ENCODE measurements around the gene SSC5D. TPM values are rescaled to one million over a fixed set of nuclear protein-coding genes. Genes with fewer than 3 reads are reported as not detected.

SSC5D gene
- polyA plus RNA-seq, 1 of the 3 experiments (the other 2 are of a cell fraction) = 4.9 TPM

DNA sequence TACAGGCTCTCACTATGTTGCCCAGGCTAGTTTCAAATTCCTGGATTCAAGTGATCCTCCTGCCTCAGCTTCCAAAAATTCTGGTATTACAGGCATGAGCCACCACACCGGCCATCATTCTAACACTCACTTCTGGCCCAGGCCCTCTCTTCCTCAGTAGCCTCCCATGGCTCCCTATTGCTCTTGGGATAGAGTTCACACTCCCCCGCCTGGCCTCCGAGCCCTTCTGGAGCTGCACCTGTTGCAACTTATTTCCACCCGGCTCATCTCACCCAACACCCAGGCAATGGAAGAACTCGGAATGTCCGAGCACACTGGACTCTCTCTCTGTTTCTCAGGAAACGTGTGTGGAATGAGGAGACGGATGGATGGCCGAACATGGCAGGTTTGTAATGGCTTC is 66.1 kb downstream of the SSC5D start:
- Histone ChIP-seq H3K4me1 (ENCODE audit: control insufficient read depth in 1 of 2, insufficient read depth in 2 of 2, low read depth in 1 of 2, low read length in 1 of 2) (peaks cover 0 to 9% of the 10 kb centered on the region in 2 experiments; a peak in 3 of 4 replicates), H3F3A (replicated peaks; ENCODE audit: insufficient read depth) (peaks cover 10% of the 10 kb centered on the region), H3K36me3 (replicated peaks in 1 of 2; ENCODE audit: control insufficient read depth in 1 of 2, insufficient read depth in 2 of 2, low read length in 1 of 2) (no peaks in the 10 kb centered on the region), H3K4me2 (no peak overlapping the region), H3K27me3 (ENCODE audit: insufficient read depth) (no peaks in the 10 kb centered on the region), H4K20me1 (ENCODE audit: insufficient read depth) (no peaks in the 10 kb centered on the region), H3K4me3 (ENCODE audit: low read depth in 2 of 2, low read length in 1 of 2) (no peak overlapping the region), H3K27ac (ENCODE audit: low read depth in 2 of 2, low read length in 1 of 2) (no peak overlapping the region), H2AFZ (ENCODE audit: low read depth) (no peak overlapping the region), H3K9me3 (no peaks in the 10 kb centered on the region), H3K9me2 (no peaks in the 10 kb centered on the region), H3K79me2 (ENCODE audit: insufficient read depth) (no peaks in the 10 kb centered on the region), H3K9ac (no peak overlapping the region)
- TF ChIP-seq FOXM1 (IDR thresholded peaks at IDR 0.05; ENCODE audit: low read depth) (no peak), NFIC (IDR thresholded peaks at IDR 0.05; ENCODE audit: borderline replicate concordance) (no peak)
- POLR2A ChIA-PET = no interaction called here
- DNase-seq = no peak
- WGBS (ENCODE audit: low lambda C conversion rate) = 91% methylated on average over 9 of the region's 9 CpGs
- CTCF ChIA-PET = interaction anchor here (1.3 kb wide), 1 partner anchor 52 kb away, joined by 3 read pairs; no protein-coding TSS in a partner anchor

- H3K27me3 ChIP-seq (ENCODE audit: insufficient read depth) = no peaks in the 10 kb centered on the region
- H3K9me3 ChIP-seq = no peaks in the 10 kb centered on the region
- peaks cover 0 to 6% of the 10 kb centered on the region in 2 experiments; a peak in 2 of 4 replicates for H3K4me1 ChIP-seq (ENCODE audit: control insufficient read depth in 1 of 2, insufficient read depth in 2 of 2, low read depth in 1 of 2, low read length in 1 of 2)
- no peaks in the 10 kb centered on the region for H3K79me2 ChIP-seq (ENCODE audit: insufficient read depth)
- ChIA-PET CTCF (interaction anchor here (1.3 kb wide), 1 partner anchor 52 kb away, joined by 3 read pairs; no protein-coding TSS in a partner anchor), POLR2A (no interaction called here)
- H4K20me1 ChIP-seq (ENCODE audit: insufficient read depth) = no peaks in the 10 kb centered on the region
- no peak overlapping the region for H3K4me3 ChIP-seq (ENCODE audit: low read depth in 2 of 2, low read length in 1 of 2)
- WGBS (ENCODE audit: low lambda C conversion rate) = 87% methylated on average over 7 of the region's 8 CpGs
- H2AFZ ChIP-seq (ENCODE audit: low read depth) = no peak overlapping the region
- H3K27ac ChIP-seq (ENCODE audit: low read depth in 2 of 2, low read length in 1 of 2) = no peak overlapping the region
- H3K4me2 ChIP-seq = no peak overlapping the region
- H3K36me3 ChIP-seq (replicated peaks in 1 of 2; ENCODE audit: control insufficient read depth in 1 of 2, insufficient read depth in 2 of 2, low read length in 1 of 2) = no peaks in the 10 kb centered on the region
- peaks cover 5% of the 10 kb centered on the region for H3F3A ChIP-seq (replicated peaks; ENCODE audit: insufficient read depth)
- H3K9ac ChIP-seq = no peak overlapping the region
- TF ChIP-seq MAX (IDR thresholded peaks at IDR 0.05; ENCODE audit: low read depth) = no peak
- no peaks in the 10 kb centered on the region for H3K9me2 ChIP-seq
- no peak for DNase-seq
These were observed 66.5 kb downstream of the SSC5D start for GRCh38 chr19:55554741-55555152.

GRCh38 chr19:55559684-55560083 is 71.4 kb downstream of the SSC5D start:
- H3K4me3 ChIP-seq (ENCODE audit: low read depth in 2 of 2, low read length in 1 of 2) = no peak overlapping the region
- DNase-seq = no peak
- H2AFZ ChIP-seq (ENCODE audit: low read depth) = no peak overlapping the region
- no peak overlapping the region for H3K4me2 ChIP-seq
- no peaks in the 10 kb centered on the region for H3K9me3 ChIP-seq
- H3K27ac ChIP-seq (ENCODE audit: low read depth in 2 of 2, low read length in 1 of 2) = no peak overlapping the region
- no peaks in the 10 kb centered on the region for H3K36me3 ChIP-seq (replicated peaks in 1 of 2; ENCODE audit: control insufficient read depth in 1 of 2, insufficient read depth in 2 of 2, low read length in 1 of 2)
- H4K20me1 ChIP-seq (ENCODE audit: insufficient read depth) = no peaks in the 10 kb centered on the region
- WGBS (ENCODE audit: low lambda C conversion rate) = 76% methylated on average over 9 of the region's 9 CpGs
- POLR2A ChIA-PET = no interaction called here
- no peaks in the 10 kb centered on the region for H3K27me3 ChIP-seq (ENCODE audit: insufficient read depth)
- no peak overlapping the region for H3K9ac ChIP-seq
- no peaks in the 10 kb centered on the region for H3K4me1 ChIP-seq (ENCODE audit: control insufficient read depth in 1 of 2, insufficient read depth in 2 of 2, low read depth in 1 of 2, low read length in 1 of 2)
- H3K79me2 ChIP-seq (ENCODE audit: insufficient read depth) = no peaks in the 10 kb centered on the region
- H3F3A ChIP-seq (replicated peaks; ENCODE audit: insufficient read depth) = no peaks in the 10 kb centered on the region
- CTCF ChIA-PET = interaction anchor here (0.6 to 0.8 kb wide), 2 partner anchors 10 to 56 kb away, joined by 3 read pairs; no protein-coding TSS in a partner anchor
- TF ChIP-seq USF2 (IDR thresholded peaks at IDR 0.05; ENCODE audit: borderline replicate concordance, low read depth, low read length) = no peak
- H3K9me2 ChIP-seq = no peaks in the 10 kb centered on the region

DNA sequence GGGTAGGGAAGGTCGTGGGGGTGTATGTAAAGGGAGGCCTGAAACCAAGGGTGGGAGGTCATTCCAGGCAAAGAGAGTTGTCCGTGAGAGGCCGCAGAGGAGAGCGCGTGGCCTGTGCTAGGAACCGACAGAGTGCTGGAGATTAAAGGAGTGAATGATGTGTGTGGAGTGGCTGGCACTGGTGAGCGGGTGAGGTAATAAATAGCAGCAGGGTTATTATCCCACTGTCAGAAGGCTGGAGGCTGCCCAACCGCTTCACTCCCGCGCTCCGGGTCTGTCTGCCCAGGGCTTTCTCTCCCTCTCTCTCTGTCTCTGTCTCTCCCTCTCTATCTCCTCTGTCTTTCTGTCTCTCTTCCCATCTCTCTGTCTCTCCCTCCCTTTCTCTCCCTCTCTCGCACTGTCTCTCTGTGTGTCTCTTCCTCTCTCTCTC is 75.0 kb downstream of the SSC5D start:
- Histone ChIP-seq H3K9me2 (no peaks in the 10 kb centered on the region), H3K9me3 (no peaks in the 10 kb centered on the region), H3K79me2 (ENCODE audit: insufficient read depth) (no peaks in the 10 kb centered on the region), H4K20me1 (ENCODE audit: insufficient read depth) (no peaks in the 10 kb centered on the region), H3K27ac (ENCODE audit: low read depth in 2 of 2, low read length in 1 of 2) (no peak overlapping the region), H3K4me2 (no peak overlapping the region), H3K4me1 (ENCODE audit: control insufficient read depth in 1 of 2, insufficient read depth in 2 of 2, low read depth in 1 of 2, low read length in 1 of 2) (no peaks in the 10 kb centered on the region), H2AFZ (ENCODE audit: low read depth) (no peak overlapping the region), H3F3A (replicated peaks; ENCODE audit: insufficient read depth) (no peaks in the 10 kb centered on the region), H3K9ac (no peak overlapping the region), H3K27me3 (ENCODE audit: insufficient read depth) (no peaks in the 10 kb centered on the region), H3K4me3 (ENCODE audit: low read depth in 2 of 2, low read length in 1 of 2) (no peak overlapping the region), H3K36me3 (replicated peaks in 1 of 2; ENCODE audit: control insufficient read depth in 1 of 2, insufficient read depth in 2 of 2, low read length in 1 of 2) (no peaks in the 10 kb centered on the region)
- DNase-seq = peak; percentile 46
- POLR2A ChIA-PET = no interaction called here
- CTCF ChIA-PET = no interaction called here
- 73% methylated on average over 12 of the region's 12 CpGs for WGBS (ENCODE audit: low lambda C conversion rate)
- no peak for TF ChIP-seq REST (IDR thresholded peaks at IDR 0.05; ENCODE audit: low read depth, low read length)
- no peak for TF ChIP-seq RFX5 (IDR thresholded peaks at IDR 0.05; ENCODE audit: low read length)
- TF ChIP-seq, protein P1, sequence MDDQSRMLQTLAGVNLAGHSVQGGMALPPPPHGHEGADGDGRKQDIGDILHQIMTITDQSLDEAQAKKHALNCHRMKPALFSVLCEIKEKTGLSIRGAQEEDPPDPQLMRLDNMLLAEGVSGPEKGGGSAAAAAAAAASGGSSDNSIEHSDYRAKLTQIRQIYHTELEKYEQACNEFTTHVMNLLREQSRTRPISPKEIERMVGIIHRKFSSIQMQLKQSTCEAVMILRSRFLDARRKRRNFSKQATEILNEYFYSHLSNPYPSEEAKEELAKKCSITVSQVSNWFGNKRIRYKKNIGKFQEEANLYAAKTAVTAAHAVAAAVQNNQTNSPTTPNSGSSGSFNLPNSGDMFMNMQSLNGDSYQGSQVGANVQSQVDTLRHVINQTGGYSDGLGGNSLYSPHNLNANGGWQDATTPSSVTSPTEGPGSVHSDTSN (IDR thresholded peaks at IDR 0.05) = no peak
- no peak for TF ChIP-seq POLR2AphosphoS5 (IDR thresholded peaks at IDR 0.05; ENCODE audit: low read depth, low read length)
- TF ChIP-seq RCOR1 (IDR thresholded peaks at IDR 0.05; ENCODE audit: low read length) = no peak
